ENCODE data around the gene LRRFIP1.
"Not testable (repeated sequence)": the region's sequence is repeated elsewhere in the genome, so short reads cannot be mapped to it uniquely, and the experiment has no call there.

Gene LRRFIP1

GRCh38 chr2:237666606-237667005, 39.2 kb downstream of the LRRFIP1 start:
- H3K4me3 Mint-ChIP-seq, result no peak overlapping the region
- peaks cover 90% of the 10 kb centered on the region for H3K4me1 Mint-ChIP-seq
- no peak for DNase-seq
- peak overlapping the region; percentile 57 for H3K27ac Mint-ChIP-seq
- no peaks in the 10 kb centered on the region for H3K9me3 Mint-ChIP-seq
- TF ChIP-seq CTCF (IDR thresholded peaks at IDR 0.05), result no peak
- no peaks in the 10 kb centered on the region for H3K36me3 Mint-ChIP-seq (ENCODE audit: low read depth)
- peaks cover 3% of the 10 kb centered on the region for H3K27me3 Mint-ChIP-seq (ENCODE audit: low read depth, poor library complexity)

- not testable (repeated sequence) for H3K4me3 Mint-ChIP-seq; H3K9me3 Mint-ChIP-seq; H3K36me3 Mint-ChIP-seq (ENCODE audit: low read depth); H3K27me3 Mint-ChIP-seq (ENCODE audit: low read depth, poor library complexity); DNase-seq
- peaks cover 95% of the 10 kb centered on the region for H3K4me1 Mint-ChIP-seq
- peak overlapping the region; percentile 57 for H3K27ac Mint-ChIP-seq
Measured at GRCh38 chr2:237667050-237667576, 39.7 kb downstream of the LRRFIP1 start.

- Mint-ChIP-seq H3K27me3 (ENCODE audit: low read depth, poor library complexity) (peaks cover 3% of the 10 kb centered on the region), H3K4me3 (peak overlapping the region; percentile 23), H3K36me3 (ENCODE audit: low read depth) (no peaks in the 10 kb centered on the region), H3K4me1 (peaks cover 95% of the 10 kb centered on the region), H3K9me3 (no peaks in the 10 kb centered on the region), H3K27ac (peak overlapping the region; percentile 86)
- DNase-seq, result no peak
- no peak for TF ChIP-seq CTCF (IDR thresholded peaks at IDR 0.05)
Measured at GRCh38 chr2:237667893-237668292, 40.5 kb downstream of the LRRFIP1 start.

GRCh38 chr2:237668440-237668839, 41.1 kb downstream of the LRRFIP1 start:
- Mint-ChIP-seq H3K4me1 (peaks cover 95% of the 10 kb centered on the region), H3K9me3 (no peaks in the 10 kb centered on the region), H3K4me3 (peak overlapping the region; percentile 23), H3K27me3 (ENCODE audit: low read depth, poor library complexity) (peaks cover 3% of the 10 kb centered on the region), H3K36me3 (ENCODE audit: low read depth) (no peaks in the 10 kb centered on the region), H3K27ac (peak overlapping the region; percentile 86)
- no peak for DNase-seq
- no peak for TF ChIP-seq CTCF (IDR thresholded peaks at IDR 0.05)

- no peak for TF ChIP-seq CTCF (IDR thresholded peaks at IDR 0.05)
- Mint-ChIP-seq H3K36me3 (ENCODE audit: low read depth) (no peaks in the 10 kb centered on the region), H3K27me3 (ENCODE audit: low read depth, poor library complexity) (peaks cover 6% of the 10 kb centered on the region), H3K27ac (peak overlapping the region; percentile 90), H3K9me3 (no peaks in the 10 kb centered on the region), H3K4me1 (peaks cover 95% of the 10 kb centered on the region), H3K4me3 (peak overlapping the region; percentile 55)
- DNase-seq, result no peak
Measured at GRCh38 chr2:237669283-237669627, 41.9 kb downstream of the LRRFIP1 start.

- H3K4me1 Mint-ChIP-seq, result peaks cover 95% of the 10 kb centered on the region
- TF ChIP-seq CTCF (IDR thresholded peaks at IDR 0.05), result no peak
- H3K4me3 Mint-ChIP-seq, result peak overlapping the region; percentile 55
Measured at GRCh38 chr2:237669628-237670392, 42.4 kb downstream of the LRRFIP1 start.

More at GRCh38 chr2:237669628-237670392, 42.4 kb downstream of the LRRFIP1 start:
- Mint-ChIP-seq H3K27ac (peak overlapping the region; percentile 90), H3K36me3 (ENCODE audit: low read depth) (no peaks in the 10 kb centered on the region), H3K27me3 (ENCODE audit: low read depth, poor library complexity) (peaks cover 6% of the 10 kb centered on the region), H3K9me3 (no peaks in the 10 kb centered on the region)
- DNase-seq, result no peak

Data from nephron progenitor cell (in vitro differentiated cells).